ENCODE results near the gene ABHD14A.

- TF ChIP-seq CTCF (IDR thresholded peaks at IDR 0.05) (no peak), POLR2A (IDR thresholded peaks at IDR 0.05) (no peak), EP300 (IDR thresholded peaks at IDR 0.05) (no peak)
These were observed 6.6 kb upstream of the ABHD14A start for GRCh38 chr3:51968170-51968775.

Data from tibial nerve (tissue), 4 donors.